IPS DF 4.7 (cell line): ENCODE data around the gene MAP1LC3B2.
"Not testable (repeated sequence)": the region's sequence is repeated elsewhere in the genome, so short reads cannot be mapped to it uniquely, and the experiment has no call there.

Experiments used
- DNase-seq: peaks from one replicate; pipeline ENCODE4 v3.0.0-alpha.2; 2013; ENCODE audit warnings: low spot score; ENCODE audit errors: extremely low read depth

The MAP1LC3B2 gene

DNA sequence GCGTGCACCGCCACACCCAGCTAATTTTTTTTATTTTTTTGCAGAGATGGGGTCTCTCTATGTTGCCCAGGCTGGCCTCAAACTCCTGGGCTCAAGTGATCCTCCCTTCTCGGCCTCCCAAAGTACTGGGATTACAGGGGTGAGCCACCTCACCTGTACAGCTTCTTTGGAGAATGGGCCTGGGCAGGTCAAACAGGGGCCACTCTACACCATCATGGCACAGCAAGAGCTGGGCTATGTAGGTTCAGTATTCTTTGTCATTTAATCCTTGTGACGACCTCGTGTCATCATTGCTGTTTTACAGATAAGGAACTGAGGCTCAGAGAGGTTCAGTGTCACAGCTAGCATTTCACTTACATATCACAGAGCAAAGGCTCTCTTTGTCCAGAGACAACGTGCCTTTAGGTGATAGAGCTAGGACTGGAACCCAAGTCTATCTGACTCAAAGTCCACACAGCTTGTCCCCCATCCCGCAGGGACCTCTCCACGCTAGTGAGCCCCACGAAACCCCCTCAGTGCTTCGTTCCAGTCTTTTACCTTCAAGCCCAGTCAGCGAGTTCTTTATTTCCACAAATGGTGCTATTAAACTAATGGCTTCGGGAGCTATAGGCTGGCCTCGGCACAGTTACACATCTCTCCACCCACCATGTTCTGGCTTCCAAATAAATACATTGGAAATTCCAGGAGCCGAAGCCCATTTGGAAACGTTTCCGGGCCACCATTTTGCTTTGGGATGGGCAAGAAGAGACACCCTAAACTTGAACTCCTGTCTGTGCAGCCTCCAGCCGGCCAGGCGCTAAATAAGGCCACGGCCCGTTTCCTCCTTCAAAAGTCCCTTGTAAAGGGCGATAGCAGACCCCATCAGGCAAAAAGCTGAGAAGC lies 660 bp upstream of the MAP1LC3B2 start:
- no peak for DNase-seq

DNA sequence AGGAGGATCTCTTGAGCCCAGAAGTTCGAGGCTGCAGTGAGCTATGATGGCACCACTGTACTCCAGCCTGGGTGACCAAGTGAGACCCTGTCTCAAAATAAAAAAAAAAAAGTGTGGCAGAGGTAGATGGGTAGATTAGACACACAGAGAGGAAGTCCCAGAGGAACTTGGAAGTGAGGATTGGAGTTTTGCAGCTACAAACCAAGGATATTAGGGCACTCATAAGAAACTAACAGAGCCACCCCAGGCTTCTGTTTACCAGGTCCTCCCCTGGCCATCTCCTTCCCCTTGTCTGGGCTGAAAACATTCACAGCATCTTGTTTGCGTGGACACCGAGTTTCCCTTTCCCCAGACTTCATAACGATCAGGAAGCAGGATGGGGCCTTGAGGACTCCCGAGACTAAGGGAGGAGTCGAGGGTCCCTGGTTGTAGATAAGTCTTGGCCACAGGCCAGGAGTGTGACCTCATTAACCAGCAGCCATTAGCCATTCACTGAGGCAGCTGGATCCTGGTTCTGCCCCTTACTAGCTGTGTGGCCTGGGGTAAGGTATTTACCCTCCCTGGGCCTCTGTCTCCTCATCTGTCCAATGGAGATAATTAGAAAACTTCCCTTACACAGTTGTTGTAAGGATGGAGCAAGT lies 2.1 kb downstream of the MAP1LC3B2 start:
- no peak for DNase-seq

DNA sequence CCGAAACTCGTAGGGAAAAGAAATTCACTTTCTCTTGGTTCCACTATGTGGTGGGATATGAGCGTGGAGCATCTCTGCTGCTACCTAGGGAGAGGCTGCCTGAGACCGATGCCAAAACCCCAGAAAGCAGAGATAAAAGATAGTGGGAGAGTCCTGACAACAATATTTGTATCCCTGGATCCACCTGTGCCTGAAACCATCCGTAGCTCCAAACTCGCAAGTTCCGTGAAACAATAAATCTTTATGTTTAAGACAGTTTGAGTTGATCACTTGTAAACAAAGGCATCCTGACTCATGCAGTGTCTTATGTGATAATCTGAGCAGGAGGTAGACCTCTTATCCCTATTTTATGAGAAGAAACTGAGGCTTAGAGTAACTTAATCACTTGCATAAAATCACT lies 2.9 kb downstream of the MAP1LC3B2 start:
- no peak for DNase-seq

DNA sequence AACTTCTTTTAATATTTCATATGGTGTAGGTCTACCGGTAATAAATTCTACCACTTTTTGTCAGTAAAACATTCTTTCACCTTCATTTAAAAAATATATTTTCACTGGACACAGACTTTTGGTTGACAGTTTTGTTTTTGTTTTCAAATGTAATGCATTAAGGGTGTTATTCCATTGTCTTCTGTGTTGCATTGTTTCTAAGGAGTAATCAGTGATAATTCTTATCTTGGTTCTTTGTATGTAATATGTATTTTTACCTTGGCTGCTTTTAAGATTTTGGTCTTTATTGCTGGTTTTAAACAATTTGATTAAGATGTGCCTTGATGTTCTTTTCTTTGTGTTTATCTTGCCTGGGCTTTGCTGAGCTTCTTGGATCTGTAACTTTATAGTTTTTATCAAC lies 4.1 kb downstream of the MAP1LC3B2 start:
- DNase-seq, result no peak

DNA sequence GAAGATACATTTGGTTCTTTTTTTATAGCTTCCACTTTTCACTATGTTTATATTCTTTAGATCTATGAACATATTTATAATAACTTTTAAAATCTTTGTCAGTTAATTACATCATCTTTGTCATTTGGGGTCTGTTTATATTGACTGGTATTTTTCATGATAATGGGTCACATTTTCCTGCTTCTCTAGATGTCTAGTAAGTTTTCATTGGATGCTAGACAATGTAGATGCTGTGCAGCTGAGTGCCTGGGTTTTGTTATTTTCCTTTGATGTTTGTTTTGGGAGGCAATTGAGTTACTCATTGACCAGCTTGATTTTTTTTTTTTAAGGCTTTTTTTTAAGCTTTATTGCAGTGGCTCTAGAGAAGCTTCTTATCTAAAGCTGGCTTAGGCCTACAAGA lies 4.9 kb downstream of the MAP1LC3B2 start:
- DNase-seq, result no peak

DNA sequence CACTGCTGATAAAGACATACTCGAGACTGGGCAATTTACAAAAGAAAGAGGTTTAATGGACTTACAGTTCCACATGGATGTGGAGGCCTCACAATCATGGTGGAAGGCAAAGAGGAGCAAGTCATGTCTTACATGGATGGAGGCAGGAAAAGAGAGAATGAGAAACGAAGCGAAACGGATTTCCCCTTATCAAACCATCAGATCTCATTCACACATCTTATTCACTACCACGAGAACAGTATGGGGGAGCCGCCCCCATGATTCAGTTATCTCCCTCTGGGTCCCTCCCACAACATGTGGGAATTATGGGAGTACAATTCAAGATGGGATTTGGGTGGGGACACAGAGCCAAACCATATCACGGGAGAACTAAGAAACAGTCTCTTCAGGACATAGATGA lies 6.0 kb downstream of the MAP1LC3B2 start:
- DNase-seq, result not testable (repeated sequence)

DNA sequence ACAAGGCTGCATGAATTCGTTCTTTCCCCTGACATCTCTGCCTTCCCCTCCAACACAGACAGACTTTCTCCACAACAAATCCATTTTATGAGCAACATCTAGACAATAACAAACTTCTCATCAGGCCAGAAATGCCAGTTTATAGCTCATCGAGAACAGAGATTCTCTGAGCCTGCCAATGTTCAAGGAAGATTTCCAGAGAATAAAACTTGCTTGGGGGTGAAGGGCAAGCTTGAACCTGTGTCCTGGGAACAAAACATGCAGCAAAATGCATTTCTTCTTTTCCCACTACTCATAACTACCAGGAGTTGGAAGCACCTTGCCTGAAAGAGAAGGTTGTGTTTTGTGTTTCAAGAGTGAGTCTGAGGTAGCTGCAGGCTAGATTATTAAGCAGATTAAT lies 6.8 kb downstream of the MAP1LC3B2 start:
- DNase-seq, result no peak

DNA sequence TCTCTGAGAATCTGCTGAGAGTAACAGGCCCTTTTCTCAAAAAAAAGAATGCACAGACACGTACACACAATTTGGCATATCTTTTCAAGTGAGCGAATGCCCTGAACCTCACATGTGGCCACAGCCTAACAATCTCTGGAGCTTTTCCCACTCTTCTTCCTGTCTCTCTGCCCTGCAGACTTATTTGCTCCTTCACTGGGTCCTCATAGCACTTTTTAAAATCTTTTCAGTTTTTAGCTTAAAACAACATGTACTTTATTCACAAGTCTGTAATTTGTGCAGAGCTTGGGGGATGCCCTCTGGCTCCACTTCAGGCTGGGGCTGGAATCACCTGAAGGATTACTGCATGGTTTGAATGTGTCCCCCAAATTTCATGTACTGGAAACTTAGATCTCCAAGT lies 9.0 kb downstream of the MAP1LC3B2 start:
- no peak for DNase-seq

DNA sequence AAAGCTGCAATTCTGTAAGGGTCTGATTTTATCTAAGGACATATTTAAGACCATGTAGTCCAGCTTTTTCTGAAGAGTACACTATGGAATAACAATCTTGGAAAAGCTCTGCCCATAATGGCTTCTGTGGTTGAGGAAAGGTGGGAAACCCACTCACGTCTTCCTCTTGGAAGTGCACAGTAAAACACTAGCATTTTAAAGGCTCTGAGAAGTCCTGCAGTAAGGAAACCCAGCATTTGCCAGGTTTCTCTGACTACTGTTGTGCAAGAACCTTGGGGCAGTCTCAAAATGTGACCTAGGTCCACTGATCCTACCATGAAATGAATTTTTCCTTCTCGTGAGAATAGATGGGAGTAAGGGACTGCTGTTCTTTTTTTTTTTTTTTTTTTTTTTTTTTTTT lies 11.9 kb downstream of the MAP1LC3B2 start:
- no peak for DNase-seq

DNA sequence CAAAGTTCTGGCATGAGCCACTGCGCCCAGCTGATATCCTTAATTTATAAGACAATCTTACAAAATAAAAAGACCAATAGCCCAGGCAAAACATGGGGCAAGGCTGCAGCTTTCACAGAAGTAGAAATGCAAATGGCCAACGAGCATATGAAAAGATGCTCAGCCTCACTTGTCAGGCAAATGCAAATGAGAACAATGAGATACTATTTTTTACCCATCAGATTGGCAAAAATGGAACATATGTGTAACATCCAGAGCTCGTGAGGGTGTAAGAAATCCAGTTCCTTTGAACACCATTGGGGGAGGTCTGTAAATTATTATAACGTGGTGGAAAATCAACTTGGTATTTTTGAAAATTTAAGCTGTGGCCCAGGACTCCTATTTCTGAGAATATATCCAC lies 14.6 kb downstream of the MAP1LC3B2 start:
- no peak for DNase-seq

DNA sequence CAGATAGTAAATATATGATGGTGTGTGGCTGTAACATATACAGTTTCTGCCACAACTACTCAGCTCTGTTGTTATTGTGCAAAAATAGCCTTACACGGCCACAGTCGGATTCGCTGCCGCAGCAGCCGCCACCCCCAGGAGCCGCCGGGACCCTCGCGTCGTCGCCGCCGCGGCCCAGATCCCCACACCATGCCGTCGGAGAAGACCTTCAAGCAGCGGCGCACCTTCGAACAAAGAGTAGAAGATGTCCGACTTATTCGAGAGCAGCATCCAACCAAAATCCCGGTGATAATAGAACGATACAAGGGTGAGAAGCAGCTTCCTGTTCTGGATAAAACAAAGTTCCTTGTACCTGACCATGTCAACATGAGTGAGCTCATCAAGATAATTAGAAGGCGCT lies 16.6 kb downstream of the MAP1LC3B2 start:
- DNase-seq, result not testable (repeated sequence)

DNA sequence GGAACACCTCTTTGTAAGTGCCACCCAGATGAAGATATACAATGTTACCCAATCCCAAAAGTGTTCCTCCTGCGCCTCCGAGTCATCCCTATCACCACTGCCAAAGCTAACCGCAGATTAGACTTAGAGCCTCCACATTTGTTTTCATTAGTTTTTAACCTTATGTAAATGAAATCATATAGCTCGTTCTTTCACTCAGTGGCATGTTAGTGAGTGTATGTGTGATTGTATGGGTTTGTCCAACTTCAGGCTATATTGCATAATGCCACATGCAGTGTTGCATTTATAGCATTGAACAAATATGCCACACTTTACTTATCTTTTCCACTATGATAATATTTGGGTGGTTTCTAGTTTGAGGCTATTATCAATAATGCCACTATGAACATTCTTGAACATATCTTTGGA lies 18.0 kb downstream of the MAP1LC3B2 start:
- DNase-seq, result no peak

DNA sequence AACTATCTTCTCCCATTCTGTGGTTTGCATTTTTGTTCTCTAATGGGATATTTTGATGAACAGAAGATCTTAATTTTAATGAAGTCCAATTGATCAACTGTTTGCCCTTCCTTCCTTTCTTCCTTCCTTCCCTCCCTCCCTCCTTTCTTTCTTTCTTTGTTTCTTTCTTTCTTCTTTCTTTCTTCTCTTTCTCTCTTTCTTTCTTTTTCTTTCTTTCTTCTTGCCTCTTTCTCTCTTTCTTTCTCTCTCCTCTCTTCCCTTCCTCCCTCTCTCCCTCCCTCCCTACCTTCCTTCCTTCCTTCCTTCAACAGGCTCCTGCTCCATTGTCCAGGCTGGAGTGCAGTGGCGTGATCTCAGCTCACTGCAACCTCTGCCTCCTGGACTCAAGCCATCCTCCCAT lies 18.9 kb downstream of the MAP1LC3B2 start:
- DNase-seq, result no peak

DNA sequence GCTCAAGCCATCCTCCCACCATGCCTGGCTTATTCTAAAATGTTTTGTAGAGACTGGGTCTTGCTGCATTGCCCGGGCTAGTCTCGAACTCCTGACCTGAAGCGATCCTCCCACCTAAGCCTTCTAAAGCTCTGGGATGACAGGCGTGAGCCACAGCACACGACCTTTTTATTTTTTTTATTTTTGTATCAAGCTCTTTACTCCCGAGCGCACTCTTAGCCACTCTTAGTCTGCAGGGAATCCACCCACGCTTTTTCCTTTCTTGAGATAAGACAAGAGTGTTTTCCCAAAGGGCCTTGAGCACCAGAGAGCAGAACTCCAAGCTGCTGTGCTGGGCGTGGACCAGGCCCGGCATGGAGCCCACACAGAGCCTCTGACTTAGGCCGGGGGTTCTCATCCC lies 23.4 kb downstream of the MAP1LC3B2 start:
- no peak for DNase-seq

DNA sequence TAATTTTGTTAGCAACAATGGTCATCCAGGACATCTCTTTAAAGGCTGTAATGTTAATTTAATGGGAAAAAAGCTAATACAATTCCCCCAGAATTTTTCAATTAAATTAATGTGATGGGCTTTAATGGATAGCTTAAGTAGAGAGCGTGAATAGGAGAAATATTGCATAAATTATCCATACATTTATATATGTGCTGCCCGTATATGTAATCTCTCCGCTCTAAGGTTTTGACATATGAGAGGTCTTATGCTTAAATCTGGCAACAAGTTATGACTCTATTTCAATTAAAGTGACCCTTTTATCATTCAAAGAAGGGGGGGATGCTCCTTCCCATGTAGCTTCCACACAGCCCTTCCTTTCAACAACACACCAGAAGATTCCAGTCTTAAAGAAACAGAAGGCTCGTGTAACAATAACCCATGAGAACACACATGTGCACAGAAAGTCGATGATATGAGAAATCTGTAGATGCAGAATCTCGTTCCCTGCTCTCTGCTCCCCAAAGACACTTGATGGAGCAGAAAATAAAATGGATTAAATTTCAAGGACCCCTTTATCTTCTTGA lies 24.0 kb downstream of the MAP1LC3B2 start:
- no peak for DNase-seq

DNA sequence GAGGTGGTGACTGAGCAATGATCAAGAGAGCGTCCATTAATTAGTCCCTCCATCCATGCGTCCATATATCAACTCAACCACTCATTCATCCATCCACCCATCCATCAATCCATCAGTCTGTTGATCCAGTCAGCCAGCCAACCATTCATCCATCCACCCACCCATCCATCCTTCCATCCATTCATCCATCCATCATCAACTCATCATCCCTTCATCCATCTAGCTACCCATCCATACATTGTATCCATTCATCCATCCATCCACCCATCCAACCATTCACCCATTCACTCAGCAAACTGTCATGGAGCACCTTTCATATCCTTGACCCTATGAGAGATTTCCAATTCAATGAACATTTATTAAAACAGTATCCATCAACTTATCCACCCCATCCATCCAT lies 28.1 kb downstream of the MAP1LC3B2 start:
- DNase-seq, result no peak

DNA sequence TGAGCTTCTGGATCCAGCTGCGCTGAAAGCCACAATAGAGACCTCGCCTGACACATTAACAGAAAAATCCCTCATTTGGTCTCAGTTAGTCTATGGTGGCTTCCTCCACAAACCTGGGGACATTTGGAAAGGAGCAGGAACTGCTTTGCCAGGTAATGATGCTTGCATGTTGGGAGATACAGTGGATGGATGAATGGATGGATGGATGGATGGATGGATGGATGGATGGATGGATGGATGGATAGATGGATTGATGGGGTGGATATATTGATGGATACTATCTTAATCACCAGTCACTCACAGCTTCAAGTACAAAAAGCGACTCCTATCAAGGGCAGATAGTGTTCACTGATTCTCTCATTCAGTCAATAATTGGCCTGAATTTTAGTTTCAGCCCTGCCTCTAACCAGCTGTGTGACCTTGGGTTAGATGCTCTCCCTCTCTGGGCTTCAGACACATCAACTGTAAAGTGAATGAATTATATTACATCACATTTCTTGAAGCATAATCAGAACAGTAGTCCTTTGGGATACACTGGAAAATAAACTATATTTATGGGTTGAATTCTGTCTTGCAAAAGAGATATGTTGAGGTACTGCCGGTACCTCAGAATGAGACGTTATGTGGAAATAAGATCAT lies 29.3 kb downstream of the MAP1LC3B2 start:
- DNase-seq, result no peak

DNA sequence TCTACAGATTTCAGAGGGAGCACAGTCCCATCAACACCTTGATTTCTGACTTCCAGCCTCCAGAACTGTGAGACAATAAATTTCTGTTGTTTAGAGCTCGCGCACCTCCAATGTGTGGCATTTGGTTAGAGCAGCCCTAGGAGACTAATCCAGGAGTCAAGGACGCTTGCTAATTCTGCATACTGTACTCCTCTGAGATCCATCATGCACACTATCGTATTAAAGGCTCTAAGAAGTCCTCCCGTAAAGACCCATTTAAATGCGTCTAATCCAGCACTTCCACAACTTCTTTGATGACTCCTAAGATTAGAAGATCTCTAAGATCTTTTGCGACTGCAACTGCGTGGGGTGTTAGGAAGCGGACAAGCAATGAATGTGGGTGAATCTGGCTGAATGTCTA lies 30.4 kb downstream of the MAP1LC3B2 start:
- no peak for DNase-seq

DNA sequence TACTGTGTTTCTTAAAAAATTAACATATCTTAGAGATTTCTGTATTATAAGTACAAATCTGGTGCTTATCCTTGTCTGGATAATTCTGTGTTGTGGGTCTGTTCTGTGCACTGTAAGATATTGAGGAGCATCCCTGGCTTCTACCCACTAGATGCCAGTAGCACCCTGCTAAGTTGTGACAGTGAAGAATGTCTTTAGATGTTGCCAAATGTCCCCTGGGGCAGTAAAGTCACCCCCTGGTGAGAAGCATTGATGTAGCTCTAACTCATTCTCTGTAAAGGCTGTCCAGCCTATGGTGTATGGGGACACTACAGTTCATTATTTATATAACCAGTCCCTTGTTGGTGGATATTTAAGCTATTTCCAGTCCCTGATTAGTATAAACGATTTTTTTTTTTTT lies 31.4 kb downstream of the MAP1LC3B2 start:
- DNase-seq, result no peak

DNA sequence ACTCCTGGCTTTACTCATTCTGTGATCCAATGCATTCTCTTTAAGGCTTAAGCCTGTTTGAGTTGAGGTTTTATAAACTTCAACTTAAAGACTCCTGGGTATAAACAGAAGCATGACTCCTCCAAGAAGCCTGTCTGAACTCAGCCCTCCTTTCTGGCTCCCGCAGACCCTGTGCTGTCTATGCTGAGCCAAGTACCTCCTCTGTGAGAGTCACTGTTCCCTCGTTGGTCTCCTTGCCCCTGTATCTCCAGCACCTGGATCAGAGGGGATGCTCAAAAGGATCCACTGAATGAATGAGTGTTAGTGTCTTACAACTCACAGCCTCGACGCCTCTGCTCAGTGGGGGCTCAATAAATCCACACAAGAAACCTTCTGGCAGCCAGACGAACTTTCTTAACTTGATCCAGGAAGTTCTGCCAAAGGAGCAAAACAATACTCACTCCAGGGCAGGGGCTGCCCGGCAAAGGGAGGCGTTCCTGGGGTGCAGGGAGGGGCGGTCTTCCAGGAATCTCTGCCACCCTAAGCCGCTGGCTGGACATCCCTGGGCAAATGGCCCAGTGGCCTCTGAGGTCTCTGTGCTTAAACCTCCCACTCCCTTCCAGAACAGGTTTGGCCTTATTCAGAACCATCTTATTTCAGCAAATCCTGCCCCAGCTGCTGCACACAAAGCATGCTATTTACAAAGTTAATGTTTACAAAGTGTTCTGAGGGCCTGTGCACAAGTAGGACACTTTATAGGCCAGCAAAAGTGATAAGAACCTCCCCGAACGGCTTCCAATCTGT lies 32.9 kb downstream of the MAP1LC3B2 start:
- DNase-seq, result no peak

DNA sequence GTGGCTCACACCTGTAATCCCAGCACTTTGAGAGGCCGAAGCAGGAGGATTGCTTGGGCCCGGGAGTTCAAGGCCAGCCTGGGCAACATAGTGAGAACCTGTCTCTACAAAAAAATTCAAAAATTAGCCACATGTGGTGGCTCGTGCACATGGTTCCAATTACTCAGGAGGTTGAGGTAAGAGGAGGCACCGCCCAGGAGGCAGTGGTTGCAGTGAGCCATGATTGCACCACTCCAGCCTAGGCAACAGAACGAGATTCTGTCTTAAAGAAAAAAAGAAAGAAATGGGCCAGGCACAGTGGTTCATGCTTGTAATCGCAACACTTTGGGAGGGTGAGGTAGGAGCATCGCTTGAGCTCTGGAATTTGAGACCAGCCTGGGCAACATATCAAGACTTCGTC lies 33.5 kb downstream of the MAP1LC3B2 start:
- no peak for DNase-seq
